Stimulated activated effector memory CD8-positive, alpha-beta T cell treated with anti-CD3 and anti-CD28 coated beads, Interleukin-12 subunit alpha, Interleukin-12 subunit beta, amount 100 ng/mL, for 72 hours (primary cell): ENCODE results near the gene LASP1.
"Not testable (repeated sequence)": the region's sequence is repeated elsewhere in the genome, so short reads cannot be mapped to it uniquely, and the experiment has no call there.

ENCODE experiments used
- ATAC-seq: fragments of 150-1000 bp; cut with Tn5 transposase; 2 replicates; pipeline ENCODE4 v1.10.0; 2021
- DNase-seq, 2 donors: peaks; one replicate each; pipeline ENCODE4 v3.0.0; 2021 to 2022; ENCODE audit warnings: low spot score in 2 of 2
- H3K27ac Mint-ChIP-seq: one replicate; pipeline ENCODE4 v1.8.0; 2022; ENCODE audit warnings: mild to moderate bottlenecking, mixed read lengths
- H3K36me3 Mint-ChIP-seq: one replicate; pipeline ENCODE4 v1.8.0; 2022; ENCODE audit warnings: mild to moderate bottlenecking, mixed read lengths
- H3K4me1 Mint-ChIP-seq: one replicate; pipeline ENCODE4 v1.8.0; 2022; ENCODE audit warnings: mixed read lengths
- H3K4me3 Mint-ChIP-seq: one replicate; pipeline ENCODE4 v1.8.0; 2022; ENCODE audit warnings: mild to moderate bottlenecking, mixed read lengths
- H3K9me3 Mint-ChIP-seq: one replicate; pipeline ENCODE4 v1.8.0; 2022; ENCODE audit warnings: mixed read lengths

Gene LASP1

DNA sequence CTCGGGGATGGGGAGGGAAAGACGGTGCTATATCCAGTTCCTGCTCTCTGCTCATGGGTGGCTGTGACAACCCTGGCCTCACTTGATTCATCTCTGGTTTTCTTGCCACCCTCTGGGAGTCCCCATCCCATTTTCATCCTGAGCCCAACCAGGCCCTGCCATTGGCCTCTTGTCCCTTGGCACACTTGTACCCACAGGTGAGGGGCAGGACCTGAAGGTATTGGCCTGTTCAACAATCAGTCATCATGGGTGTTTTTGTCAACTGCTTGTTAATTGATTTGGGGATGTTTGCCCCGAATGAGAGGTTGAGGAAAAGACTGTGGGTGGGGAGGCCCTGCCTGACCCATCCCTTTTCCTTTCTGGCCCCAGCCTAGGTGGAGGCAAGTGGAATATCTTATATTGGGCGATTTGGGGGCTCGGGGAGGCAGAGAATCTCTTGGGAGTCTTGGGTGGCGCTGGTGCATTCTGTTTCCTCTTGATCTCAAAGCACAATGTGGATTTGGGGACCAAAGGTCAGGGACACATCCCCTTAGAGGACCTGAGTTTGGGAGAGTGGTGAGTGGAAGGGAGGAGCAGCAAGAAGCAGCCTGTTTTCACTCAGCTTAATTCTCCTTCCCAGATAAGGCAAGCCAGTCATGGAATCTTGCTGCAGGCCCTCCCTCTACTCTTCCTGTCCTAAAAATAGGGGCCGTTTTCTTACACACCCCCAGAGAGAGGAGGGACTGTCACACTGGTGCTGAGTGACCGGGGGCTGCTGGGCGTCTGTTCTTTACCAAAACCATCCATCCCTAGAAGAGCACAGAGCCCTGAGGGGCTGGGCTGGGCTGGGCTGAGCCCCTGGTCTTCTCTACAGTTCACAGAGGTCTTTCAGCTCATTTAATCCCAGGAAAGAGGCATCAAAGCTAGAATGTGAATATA is 50.8 kb downstream of the LASP1 start:
- H3K4me3 Mint-ChIP-seq, result no peak overlapping the region
- no peaks in the 10 kb centered on the region for H3K9me3 Mint-ChIP-seq
- DNase-seq (peak in 1 of 2 donors; percentile 35), ATAC-seq (no peak)
- peaks cover 49% of the 10 kb centered on the region for H3K4me1 Mint-ChIP-seq
- H3K27ac Mint-ChIP-seq, result peak overlapping the region; percentile 86
- peaks cover 80% of the 10 kb centered on the region for H3K36me3 Mint-ChIP-seq

DNA sequence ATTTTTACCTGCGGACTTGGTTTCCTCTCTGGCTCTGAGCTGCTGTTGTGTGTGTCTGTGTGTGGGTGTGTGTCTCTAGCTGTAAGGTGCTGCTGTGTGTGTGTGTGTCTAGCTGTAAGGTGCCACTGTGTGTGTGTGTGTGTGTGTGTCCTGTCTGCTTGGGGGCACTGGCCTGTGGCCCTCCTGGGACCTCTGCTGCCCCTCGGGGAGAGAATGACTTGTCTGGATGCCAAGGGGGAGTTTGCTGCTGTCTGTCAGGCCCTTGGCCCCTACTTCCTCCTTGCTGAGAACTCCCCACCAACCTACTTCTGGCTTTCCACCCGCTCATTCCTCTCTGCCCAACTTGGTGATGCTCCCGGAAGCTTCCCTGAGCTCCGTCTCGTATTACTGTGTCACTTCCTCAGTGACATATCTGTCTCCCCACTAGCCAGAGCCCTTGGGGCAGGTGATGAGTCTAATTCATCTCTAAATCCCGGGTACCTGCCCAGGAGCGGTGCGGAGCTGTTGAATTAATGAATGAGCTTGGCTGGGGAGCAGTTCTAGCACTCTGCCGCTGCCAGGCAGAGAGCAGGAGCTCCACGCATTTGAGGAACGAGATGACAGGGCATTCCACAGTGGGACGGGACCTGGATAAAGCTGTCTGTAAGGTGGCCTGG is 52.0 kb downstream of the LASP1 start:
- Mint-ChIP-seq H3K9me3 (no peaks in the 10 kb centered on the region), H3K4me3 (no peak overlapping the region), H3K36me3 (peaks cover 68% of the 10 kb centered on the region), H3K27ac (peak overlapping the region; percentile 86), H3K4me1 (peaks cover 58% of the 10 kb centered on the region)
- peak in 1 of 2 donors; percentile 48 for DNase-seq
- ATAC-seq, result peak; percentile 14

DNA sequence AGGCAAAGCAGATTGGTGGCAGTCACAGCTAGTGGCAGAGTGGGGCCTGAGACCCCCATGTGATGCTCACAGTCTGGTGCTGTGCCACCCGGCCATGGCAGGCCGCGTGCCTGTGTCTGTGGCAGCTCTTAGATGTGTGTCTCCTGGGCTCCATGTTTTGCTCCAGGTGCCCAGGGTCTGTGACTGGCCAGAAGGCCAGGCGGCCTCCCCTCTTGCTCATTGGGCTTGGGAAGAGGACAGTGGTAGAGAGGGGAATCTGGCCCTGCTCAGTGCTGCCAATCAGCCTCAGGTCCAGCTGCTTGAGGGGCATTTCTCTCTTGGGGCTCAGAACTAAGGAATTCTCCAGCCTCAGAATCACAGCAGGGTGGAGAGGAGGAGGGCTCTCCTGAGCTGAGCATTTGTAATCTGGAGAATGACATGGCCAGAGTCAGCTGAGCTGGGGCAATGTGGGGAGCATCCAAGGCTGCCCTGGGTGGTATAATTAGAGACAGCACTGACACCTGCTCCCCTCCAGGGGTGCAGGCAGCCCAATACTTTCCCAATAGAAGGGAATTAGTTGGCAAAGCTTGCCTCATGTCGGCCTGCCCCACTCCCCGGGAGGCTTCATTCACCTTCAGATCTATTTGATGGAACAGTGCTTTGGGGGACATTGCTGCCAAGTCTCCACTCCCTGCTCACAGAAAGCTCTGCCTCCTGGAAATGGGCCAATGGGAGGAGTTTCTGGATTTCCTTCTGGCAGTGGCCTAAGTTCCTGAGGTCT is 52.9 kb downstream of the LASP1 start:
- no peak overlapping the region for H3K4me3 Mint-ChIP-seq
- no peaks in the 10 kb centered on the region for H3K9me3 Mint-ChIP-seq
- DNase-seq, result peak in 1 of 2 donors; percentile 48
- no peak for ATAC-seq
- H3K4me1 Mint-ChIP-seq, result peaks cover 57% of the 10 kb centered on the region
- H3K27ac Mint-ChIP-seq, result peak overlapping the region; percentile 86
- peaks cover 59% of the 10 kb centered on the region for H3K36me3 Mint-ChIP-seq

DNA sequence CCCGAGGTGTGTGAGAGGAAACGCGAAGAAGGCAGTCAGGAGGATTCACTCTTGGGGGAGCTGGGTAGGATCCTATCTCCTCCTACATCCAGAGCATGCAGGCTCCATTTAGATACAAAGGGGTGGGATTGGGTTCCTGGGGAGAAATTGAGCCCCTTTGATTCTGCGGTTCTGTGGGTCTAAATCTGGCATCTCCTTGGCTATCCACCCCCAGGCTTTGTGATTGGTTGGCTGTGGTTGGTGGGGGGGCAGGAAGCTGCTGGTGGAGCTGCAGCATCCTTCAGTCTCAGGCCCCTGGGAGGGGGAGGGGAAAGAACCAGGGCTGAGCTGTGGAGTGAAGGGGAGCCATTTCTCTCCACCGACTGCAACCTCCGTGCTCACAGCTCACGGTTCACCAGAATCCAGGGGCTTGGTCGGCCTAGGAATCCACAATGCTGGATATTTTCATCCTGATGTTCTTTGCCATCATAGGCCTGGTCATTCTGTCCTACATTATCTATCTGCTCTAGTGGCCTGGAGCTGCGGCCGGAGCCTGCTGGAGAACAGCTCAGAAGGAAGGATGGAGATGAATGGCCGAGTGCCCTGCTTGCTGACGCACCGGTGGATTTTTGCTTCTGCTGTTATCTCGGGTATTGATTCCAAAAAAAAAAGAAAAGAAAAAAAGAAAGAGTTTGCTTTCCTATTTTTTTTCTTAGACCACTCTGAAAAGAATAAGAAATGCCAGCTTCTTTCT is 55.6 kb downstream of the LASP1 start, which contains the start of gene LASP1NB:
LASP1NB (plus strand) TSS at position 352 of the 733 bp plus-strand sequence.
- DNase-seq (peak in 1 of 2 donors; percentile 51), ATAC-seq (no peak)
- Mint-ChIP-seq H3K4me1 (peaks cover 47% of the 10 kb centered on the region), H3K4me3 (no peak within 1 kb of the TSS), H3K27ac (peak within 1 kb of the TSS; percentile 78), H3K9me3 (no peaks in the 10 kb centered on the region), H3K36me3 (peaks cover 32% of the 10 kb centered on the region)

DNA sequence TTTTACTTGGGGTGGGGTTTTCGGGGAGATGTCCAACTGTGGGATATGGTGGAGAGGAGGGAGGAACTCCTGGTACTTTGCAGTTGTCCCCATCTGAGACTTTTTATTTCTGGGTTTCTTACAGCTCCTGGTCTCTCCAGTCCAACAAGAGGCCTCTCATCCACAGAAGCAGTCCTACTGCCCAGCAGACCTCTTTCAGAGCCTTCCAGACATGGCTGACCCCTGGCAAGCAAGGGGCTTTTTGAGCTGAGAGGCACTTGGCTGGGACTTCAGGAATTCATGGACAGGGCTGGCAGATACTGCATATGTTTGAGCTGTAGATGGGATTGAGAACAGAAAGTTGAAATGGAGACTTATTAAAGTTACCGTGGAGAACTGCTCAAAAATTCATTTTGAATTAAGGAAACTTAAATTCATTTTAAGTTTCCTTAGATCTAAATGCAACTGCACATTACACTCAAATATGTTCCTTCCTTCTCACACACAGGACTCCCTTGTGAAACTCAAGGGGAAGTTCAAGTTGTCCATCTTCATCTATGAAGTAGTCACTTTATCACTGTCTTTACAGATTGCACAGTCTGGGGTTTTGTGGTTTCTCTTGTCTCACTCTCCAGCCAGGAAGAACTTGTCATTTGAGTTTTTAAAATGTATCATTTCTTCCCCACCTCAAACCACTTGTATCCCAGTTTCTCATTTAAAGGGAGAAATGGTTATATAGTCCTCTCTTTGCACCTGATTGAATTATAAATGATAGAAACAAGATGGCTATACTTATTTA is 56.6 kb downstream of the LASP1 start:
- Mint-ChIP-seq H3K9me3 (no peaks in the 10 kb centered on the region), H3K4me3 (no peak overlapping the region), H3K36me3 (peaks cover 22% of the 10 kb centered on the region), H3K4me1 (peaks cover 37% of the 10 kb centered on the region), H3K27ac (peak overlapping the region; percentile 78)
- ATAC-seq, result peak; percentile 97
- DNase-seq, result peak in 1 of 2 donors; percentile 51

DNA sequence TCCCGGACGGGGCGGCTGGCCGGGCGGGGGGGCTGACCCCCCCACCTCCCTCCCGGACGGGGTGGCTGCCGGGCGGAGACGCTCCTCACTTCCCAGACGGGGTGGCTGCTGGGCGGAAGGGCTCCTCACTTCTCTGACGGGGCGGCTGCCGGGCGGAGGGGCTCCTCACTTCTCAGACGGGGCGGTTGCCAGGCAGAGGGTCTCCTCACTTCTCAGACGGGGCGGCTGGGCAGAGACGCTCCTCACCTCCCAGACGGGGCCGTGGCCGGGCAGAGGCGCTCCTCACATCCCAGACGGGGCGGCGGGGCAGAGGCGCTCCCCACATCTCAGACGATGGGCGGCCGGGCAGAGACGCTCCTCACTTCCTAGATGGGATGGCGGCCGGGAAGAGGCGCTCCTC is 60.9 kb downstream of the LASP1 start:
- H3K4me1 Mint-ChIP-seq, result peaks cover 14% of the 10 kb centered on the region
- ATAC-seq, H3K9me3 Mint-ChIP-seq, H3K36me3 Mint-ChIP-seq, H3K4me3 Mint-ChIP-seq, DNase-seq, H3K27ac Mint-ChIP-seq: not testable (repeated sequence)

DNA sequence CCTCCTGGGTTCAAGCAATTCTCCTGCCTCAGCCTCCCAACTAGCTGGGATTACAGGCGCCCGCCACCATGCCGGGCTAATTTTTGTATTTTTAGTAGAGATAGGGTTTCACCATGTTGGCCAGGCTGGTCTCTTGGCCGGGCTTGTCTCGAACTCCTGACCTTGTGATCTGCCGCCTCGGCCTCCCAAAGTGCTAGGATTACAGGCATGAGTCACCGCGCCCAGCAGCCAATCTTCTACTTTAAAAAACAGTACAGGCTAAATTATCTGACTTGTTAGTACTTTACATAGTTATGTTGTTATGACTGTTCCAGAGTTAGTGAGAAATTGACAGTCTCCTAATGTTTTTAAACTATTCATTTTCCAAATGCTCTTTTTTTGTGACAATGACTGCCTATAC is 64.1 kb downstream of the LASP1 start:
- not testable (repeated sequence) for H3K36me3 Mint-ChIP-seq, H3K4me3 Mint-ChIP-seq, ATAC-seq, H3K27ac Mint-ChIP-seq, H3K9me3 Mint-ChIP-seq, H3K4me1 Mint-ChIP-seq
- peak in 1 of 2 donors; percentile 32 for DNase-seq

DNA sequence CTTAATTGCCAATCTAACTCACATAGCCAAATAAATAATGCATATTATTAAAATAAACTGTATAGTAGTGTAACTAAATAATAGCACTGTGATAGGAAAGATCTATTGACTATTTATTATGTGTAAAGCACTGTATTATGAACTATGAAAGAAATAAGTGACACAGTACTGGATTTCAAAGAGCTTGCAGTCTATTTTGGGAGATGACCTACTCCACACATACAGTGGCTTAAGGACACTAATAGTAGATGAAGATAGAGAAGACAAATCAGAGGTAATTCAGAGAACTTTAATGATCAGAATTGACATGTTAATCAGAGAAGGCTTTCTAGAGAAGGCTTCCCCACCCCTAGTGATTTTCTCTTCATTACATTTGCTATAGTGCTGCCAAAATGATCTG is 70.1 kb downstream of the LASP1 start:
- no peak overlapping the region for H3K4me3 Mint-ChIP-seq
- H3K4me1 Mint-ChIP-seq, result no peaks in the 10 kb centered on the region
- DNase-seq (no peak), ATAC-seq (no peak)
- no peak overlapping the region for H3K27ac Mint-ChIP-seq
- no peaks in the 10 kb centered on the region for H3K9me3 Mint-ChIP-seq
- no peaks in the 10 kb centered on the region for H3K36me3 Mint-ChIP-seq

DNA sequence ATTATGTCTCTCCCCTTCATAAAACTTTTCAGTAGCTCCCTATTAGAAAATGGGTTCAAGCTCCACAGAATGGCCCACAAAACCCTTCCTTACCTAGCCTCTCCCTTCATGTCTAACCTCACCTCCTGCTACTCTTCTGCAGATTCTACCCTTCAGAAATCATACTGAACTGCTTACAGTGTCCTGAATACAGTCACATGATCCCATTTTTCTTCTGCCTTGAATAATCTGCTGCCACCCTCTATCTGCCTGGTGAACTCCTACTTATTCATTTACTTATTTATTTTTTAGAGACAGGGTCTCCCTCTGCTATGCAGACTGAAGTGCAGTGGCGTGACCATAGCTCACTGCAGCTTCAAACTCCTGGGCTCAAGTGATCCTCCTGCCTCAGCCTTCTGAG is 70.5 kb downstream of the LASP1 start:
- DNase-seq, result peak in 1 of 2 donors; percentile 35
- no peak overlapping the region for H3K4me3 Mint-ChIP-seq
- H3K4me1 Mint-ChIP-seq, result no peaks in the 10 kb centered on the region
- ATAC-seq, result no peak
- H3K27ac Mint-ChIP-seq, result no peak overlapping the region
- H3K9me3 Mint-ChIP-seq, result no peaks in the 10 kb centered on the region
- H3K36me3 Mint-ChIP-seq, result no peaks in the 10 kb centered on the region

DNA sequence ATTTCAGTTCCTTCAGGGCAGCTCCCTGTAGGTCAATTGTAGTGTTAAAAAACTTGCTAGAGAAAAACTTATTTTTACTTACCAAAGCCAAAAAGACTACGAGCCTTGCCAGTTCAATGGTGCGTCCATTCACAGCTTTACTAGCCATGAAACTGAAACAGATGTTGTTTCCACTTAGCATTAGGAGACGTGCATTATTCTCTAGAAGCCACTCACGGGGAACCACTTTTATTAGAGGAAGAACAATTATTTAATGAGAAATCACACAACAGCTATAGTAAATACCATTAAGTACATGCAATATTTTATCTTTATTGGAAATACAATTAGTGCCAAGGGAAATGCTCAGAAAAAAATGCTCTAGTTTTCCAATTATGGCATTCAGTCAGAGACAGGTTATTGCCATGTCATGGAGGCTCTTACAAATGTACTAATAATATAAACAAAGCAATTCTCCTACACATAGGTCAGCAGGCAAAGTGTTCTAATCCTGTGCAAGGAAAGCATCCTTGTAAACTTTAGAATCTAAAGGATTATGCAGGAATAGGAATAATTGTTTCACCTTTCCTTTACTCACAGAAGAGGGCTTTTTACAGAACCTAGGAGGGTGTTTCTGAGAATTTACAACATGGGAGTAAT is 73.0 kb downstream of the LASP1 start:
- no peak for ATAC-seq
- Mint-ChIP-seq H3K9me3 (no peaks in the 10 kb centered on the region), H3K27ac (no peak overlapping the region), H3K4me1 (no peaks in the 10 kb centered on the region), H3K4me3 (no peak overlapping the region), H3K36me3 (no peaks in the 10 kb centered on the region)
- no peak for DNase-seq

DNA sequence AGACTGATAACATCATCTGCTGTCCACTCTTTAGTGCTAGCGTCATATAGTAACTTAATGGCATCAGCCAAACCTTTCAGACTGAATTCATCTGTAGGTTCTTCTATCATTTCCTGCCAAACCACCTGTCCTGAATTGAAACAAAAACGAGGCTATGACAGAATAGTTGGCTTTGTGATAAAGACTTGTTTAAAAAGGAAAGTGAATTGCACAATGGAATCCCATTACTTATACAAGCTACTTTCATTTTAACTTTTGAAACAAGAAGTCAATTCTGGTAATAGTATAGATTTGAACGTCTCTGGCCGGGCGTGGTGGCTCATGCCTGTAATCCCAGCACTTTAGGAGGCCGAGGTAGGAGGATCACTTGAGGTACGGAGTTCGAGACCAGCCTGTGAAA is 73.7 kb downstream of the LASP1 start:
- DNase-seq, result no peak
- H3K36me3 Mint-ChIP-seq, result no peaks in the 10 kb centered on the region
- no peak overlapping the region for H3K27ac Mint-ChIP-seq
- H3K4me1 Mint-ChIP-seq, result no peaks in the 10 kb centered on the region
- peak; percentile 59 for ATAC-seq
- H3K4me3 Mint-ChIP-seq, result no peak overlapping the region
- no peaks in the 10 kb centered on the region for H3K9me3 Mint-ChIP-seq

DNA sequence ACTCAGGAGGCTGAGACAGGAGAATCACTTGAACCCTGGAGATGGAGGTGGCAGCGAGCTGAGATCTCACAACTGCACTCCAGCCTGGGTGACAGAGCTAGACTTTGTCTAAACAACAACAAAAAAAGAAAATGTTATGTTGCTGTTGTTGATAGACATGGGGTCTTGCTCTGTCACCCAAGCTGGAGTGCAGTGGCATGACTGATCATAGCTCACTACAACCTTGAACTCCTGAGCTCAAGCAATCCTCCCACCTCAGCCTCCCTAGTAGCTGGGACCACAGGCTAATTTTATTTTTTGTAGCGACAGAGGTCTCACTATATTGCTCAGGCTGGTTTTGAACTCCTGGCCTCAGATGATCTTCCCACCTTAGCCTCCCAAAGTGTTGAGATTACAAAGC is 77.3 kb downstream of the LASP1 start:
- no peak overlapping the region for H3K4me3 Mint-ChIP-seq
- DNase-seq (no peak), ATAC-seq (peak; percentile 51)
- no peaks in the 10 kb centered on the region for H3K4me1 Mint-ChIP-seq
- H3K9me3 Mint-ChIP-seq, result no peaks in the 10 kb centered on the region
- H3K36me3 Mint-ChIP-seq, result no peaks in the 10 kb centered on the region
- H3K27ac Mint-ChIP-seq, result no peak overlapping the region

DNA sequence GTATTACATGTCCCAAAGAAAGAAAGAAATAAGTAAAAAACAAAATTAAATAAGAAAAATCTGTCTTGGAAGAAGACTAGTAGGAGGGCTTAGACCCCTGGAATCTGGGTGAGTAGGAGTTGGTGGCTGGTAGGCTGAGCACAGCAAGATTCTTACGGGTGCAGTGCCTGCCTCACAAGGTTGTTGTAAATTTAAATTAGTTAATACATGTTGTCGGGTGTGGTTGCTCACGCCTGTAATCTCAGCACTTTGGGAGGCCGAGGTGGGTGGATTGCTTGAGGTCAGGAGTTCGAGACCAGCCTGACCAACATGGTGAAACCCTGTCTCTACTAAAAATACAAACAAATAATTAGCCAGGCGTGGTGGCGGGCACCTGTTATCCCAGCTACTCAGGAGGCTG is 83.9 kb downstream of the LASP1 start:
- not testable (repeated sequence) for H3K36me3 Mint-ChIP-seq, H3K4me3 Mint-ChIP-seq, ATAC-seq, H3K9me3 Mint-ChIP-seq, H3K27ac Mint-ChIP-seq, H3K4me1 Mint-ChIP-seq, DNase-seq

DNA sequence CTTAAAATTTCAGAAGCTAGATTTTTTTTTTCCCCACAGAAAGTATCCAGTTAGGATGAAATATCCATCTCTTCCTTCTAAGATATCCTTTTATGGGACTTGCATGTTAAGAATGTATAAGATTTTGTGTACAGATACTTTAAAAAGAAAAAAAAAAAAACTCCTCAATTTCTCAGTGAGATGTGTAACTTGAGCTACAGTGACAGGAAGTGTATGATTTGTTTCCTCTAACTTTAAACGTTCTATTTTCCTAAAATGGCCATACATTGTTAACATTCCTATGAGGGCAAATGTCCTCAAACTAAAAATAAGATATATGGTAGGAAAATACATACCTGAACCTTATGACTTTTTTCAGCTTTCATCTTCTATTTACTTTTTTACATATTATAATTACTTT is 88.5 kb downstream of the LASP1 start:
- Mint-ChIP-seq H3K27ac (no peak overlapping the region), H3K4me1 (no peaks in the 10 kb centered on the region), H3K4me3 (no peak overlapping the region), H3K36me3 (no peaks in the 10 kb centered on the region), H3K9me3 (no peaks in the 10 kb centered on the region)
- DNase-seq (no peak), ATAC-seq (no peak)
